Femur (tissue), 1 donor: ENCODE data around the gene CWC27.

Experiments used
- DNase-seq: peaks from one replicate; pipeline ENCODE4 v3.0.0-alpha.2; 2017

CWC27 gene

GRCh38 chr5:65009207-65009606 lies 240.5 kb downstream of the CWC27 start:
- no peak for DNase-seq

GRCh38 chr5:65010841-65011240 lies 242.1 kb downstream of the CWC27 start:
- DNase-seq: no peak

GRCh38 chr5:65012301-65012892 lies 243.7 kb downstream of the CWC27 start:
- no peak for DNase-seq

GRCh38 chr5:65013166-65013565 lies 244.4 kb downstream of the CWC27 start:
- DNase-seq: no peak

GRCh38 chr5:65014769-65015168 lies 246.0 kb downstream of the CWC27 start:
- DNase-seq: no peak

- no peak for DNase-seq
Measured at GRCh38 chr5:65015767-65016166, 247.0 kb downstream of the CWC27 start.

GRCh38 chr5:65017636-65018035 lies 248.9 kb downstream of the CWC27 start:
- no peak for DNase-seq

GRCh38 chr5:65018763-65019162 lies 250.0 kb downstream of the CWC27 start:
- DNase-seq: no peak

GRCh38 chr5:65020492-65020891 lies 251.8 kb downstream of the CWC27 start:
- DNase-seq: no peak

GRCh38 chr5:65021527-65022226 lies 252.9 kb downstream of the CWC27 start:
- no peak for DNase-seq

- DNase-seq: no peak
Measured at GRCh38 chr5:65022932-65023331, 254.2 kb downstream of the CWC27 start.

GRCh38 chr5:65024681-65025080 lies 256.0 kb downstream of the CWC27 start:
- no peak for DNase-seq

- peak; percentile 48 for DNase-seq
Measured at GRCh38 chr5:65026816-65027548, 258.3 kb downstream of the CWC27 start.

GRCh38 chr5:65029178-65029577 lies 260.4 kb downstream of the CWC27 start:
- no peak for DNase-seq

GRCh38 chr5:65030056-65030455 lies 261.3 kb downstream of the CWC27 start:
- DNase-seq: no peak

- DNase-seq: no peak
Measured at GRCh38 chr5:65032250-65032649, 263.5 kb downstream of the CWC27 start.

- DNase-seq: no peak
Measured at GRCh38 chr5:65034029-65034812, 265.5 kb downstream of the CWC27 start.

- DNase-seq: no peak
Measured at GRCh38 chr5:65034813-65035209, 266.1 kb downstream of the CWC27 start.

GRCh38 chr5:65035211-65036206 lies 266.8 kb downstream of the CWC27 start:
- peak; percentile 95 for DNase-seq

- no peak for DNase-seq
Measured at GRCh38 chr5:65037831-65038815, 269.4 kb downstream of the CWC27 start.
